GM12872 (cell line): ENCODE results near the gene SRBD1.

Experiments used
- TF ChIP-seq, protein P1 (sequence below): IDR thresholded peaks from 3 replicates; pipeline ENCODE4 v1.5.1; 2011; ENCODE audit warnings: low read depth, mild to moderate bottlenecking, low read length, moderate library complexity; ENCODE audit not compliant: insufficient read depth

Gene SRBD1, protein sequence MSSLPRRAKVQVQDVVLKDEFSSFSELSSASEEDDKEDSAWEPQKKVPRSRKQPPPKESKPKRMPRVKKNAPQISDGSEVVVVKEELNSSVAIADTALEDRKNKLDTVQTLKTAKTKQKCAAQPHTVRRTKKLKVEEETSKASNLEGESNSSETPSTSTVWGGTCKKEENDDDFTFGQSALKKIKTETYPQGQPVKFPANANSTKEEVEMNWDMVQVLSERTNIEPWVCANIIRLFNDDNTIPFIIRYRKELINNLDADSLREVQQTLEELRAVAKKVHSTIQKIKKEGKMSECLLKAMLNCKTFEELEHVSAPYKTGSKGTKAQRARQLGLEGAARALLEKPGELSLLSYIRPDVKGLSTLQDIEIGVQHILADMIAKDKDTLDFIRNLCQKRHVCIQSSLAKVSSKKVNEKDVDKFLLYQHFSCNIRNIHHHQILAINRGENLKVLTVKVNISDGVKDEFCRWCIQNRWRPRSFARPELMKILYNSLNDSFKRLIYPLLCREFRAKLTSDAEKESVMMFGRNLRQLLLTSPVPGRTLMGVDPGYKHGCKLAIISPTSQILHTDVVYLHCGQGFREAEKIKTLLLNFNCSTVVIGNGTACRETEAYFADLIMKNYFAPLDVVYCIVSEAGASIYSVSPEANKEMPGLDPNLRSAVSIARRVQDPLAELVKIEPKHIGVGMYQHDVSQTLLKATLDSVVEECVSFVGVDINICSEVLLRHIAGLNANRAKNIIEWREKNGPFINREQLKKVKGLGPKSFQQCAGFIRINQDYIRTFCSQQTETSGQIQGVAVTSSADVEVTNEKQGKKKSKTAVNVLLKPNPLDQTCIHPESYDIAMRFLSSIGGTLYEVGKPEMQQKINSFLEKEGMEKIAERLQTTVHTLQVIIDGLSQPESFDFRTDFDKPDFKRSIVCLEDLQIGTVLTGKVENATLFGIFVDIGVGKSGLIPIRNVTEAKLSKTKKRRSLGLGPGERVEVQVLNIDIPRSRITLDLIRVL

DNA sequence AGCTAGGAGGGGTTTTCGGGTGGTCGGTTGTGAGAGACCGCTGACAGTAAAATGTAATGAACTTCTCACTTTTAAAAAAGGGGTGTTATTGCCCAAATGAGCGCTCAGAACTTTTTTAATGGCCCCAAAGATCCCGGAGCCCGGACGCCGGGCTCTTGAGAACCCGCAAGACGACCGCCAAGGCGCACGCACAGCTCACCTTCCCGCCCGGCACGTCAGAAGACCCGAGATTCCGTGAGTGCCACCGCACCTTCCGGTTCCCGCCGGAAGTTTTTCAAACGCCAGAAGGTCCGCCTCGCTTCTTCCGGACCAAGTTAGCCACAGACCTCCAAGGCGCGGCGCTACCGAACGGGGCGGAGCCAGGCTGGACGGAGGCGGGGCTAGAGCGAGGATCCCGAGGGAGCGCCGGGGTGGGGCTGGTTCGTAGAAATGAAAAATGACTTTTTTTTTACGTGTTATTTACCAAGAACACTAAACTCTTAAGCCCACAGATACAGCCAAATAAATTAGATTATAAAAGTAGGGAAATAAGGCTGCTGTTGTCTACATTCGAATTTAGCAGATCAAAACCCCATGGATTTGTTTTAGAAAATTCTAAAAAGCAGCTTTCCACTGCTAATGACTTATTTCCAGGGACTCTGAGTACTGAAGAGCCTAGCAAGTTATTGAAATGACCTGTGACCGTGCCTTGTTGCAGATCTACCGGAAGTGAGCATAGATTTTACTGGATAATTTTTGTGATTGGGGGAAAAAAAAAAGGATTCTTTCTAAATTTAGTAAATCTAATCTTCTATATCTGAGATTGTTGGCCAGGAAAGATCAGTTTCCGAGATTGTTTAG is at the start of gene SRBD1:
Gene SRBD1, minus strand, starts transcription at position 248 of the 840 bp plus-strand sequence. CDS start 5,826 bp downstream, outside the sequence.
- TF ChIP-seq, protein P1, sequence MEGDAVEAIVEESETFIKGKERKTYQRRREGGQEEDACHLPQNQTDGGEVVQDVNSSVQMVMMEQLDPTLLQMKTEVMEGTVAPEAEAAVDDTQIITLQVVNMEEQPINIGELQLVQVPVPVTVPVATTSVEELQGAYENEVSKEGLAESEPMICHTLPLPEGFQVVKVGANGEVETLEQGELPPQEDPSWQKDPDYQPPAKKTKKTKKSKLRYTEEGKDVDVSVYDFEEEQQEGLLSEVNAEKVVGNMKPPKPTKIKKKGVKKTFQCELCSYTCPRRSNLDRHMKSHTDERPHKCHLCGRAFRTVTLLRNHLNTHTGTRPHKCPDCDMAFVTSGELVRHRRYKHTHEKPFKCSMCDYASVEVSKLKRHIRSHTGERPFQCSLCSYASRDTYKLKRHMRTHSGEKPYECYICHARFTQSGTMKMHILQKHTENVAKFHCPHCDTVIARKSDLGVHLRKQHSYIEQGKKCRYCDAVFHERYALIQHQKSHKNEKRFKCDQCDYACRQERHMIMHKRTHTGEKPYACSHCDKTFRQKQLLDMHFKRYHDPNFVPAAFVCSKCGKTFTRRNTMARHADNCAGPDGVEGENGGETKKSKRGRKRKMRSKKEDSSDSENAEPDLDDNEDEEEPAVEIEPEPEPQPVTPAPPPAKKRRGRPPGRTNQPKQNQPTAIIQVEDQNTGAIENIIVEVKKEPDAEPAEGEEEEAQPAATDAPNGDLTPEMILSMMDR: no peak

DNA sequence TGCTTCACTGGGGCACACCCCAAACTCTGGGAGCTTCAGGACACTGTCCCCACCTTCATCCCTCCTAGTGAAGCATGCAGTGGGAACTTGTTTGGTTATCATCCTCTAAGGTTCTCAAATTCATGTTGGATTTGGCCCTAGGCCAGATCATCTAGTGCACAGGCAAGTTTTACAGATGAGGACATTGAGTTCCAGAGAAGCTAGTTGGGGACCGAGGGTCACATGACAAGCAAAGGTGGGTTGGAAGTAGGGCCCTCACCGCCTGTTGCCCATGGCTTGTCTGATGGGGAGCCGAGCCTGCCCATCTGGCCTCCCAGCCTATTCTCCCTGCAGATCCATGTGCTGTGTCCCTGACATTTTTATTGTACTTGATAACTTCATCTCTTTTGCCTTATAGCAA is 43.2 kb upstream of the SRBD1 start:
- TF ChIP-seq, protein P1: no peak

DNA sequence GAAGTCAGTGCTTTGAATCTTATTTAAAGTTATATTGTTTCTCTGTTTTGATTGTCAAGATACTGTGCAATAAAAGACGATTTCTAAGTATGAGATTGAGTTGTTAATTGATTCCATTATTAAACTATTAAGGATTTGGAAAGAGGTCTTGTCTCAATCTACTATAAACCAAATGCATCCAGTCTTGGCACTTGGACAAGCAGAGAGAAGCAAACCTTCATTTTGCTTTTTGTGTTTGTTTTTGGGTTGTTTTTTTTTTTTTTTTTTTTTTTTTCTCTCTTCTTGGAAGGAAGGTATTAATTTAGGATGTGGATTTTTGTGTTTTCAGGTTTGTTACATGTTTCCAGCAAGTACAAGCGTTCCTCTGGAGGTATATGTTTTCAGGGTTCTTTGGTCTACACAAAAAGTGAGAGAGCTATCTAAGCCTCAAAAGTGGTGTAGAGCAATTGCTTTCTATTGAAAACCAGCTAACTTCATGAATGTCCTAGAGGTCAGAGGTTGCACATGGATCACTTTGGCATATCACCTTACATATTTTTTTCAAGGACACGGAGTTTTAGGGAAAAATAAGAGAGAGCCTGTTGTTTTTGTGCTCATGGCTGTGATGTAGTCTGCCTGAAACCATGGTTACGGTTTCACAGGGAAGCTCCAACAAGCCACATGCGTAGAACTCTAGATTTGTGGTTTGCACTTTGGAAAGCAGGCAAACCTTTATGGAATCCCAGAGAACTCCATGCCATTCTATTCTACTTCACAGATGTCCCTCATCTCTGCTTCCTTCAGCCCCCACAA is 42.3 kb upstream of the SRBD1 start:
- TF ChIP-seq, protein P1: no peak

DNA sequence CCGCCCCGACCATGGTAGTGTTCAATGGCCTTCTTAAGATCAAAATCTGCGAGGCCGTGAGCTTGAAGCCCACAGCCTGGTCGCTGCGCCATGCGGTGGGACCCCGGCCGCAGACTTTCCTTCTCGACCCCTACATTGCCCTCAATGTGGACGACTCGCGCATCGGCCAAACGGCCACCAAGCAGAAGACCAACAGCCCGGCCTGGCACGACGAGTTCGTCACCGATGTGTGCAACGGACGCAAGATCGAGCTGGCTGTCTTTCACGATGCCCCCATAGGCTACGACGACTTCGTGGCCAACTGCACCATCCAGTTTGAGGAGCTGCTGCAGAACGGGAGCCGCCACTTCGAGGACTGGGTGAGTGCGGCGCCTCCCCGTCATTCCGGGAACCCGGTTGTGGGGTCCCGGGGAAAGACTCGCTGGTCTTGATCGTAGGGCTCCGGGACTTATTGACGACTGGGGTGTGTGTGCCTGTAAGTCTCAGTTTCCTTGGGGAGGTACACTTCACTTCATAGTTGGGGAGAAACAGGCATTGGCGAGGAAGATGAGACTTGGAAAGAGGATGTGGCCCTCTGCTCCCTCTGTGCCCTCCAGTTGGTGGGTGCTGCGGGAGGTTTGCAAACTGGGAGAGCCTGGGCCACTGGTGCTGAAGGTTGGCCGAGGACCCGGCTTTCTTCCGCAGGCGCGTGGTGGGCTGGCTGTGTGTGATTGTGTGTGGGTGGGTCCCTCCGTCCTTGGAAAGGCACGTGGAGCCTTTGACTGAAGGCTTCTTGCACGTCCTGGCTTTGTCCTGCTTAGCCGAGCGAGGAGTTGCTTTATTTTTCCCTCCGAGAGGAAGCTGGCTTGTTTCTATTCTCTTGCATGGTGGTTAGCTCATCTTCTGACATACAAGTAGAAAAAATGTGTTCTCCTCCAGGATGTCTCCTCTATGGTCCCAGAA is 41.3 kb upstream of the SRBD1 start:
- TF ChIP-seq, protein P1: no peak

DNA sequence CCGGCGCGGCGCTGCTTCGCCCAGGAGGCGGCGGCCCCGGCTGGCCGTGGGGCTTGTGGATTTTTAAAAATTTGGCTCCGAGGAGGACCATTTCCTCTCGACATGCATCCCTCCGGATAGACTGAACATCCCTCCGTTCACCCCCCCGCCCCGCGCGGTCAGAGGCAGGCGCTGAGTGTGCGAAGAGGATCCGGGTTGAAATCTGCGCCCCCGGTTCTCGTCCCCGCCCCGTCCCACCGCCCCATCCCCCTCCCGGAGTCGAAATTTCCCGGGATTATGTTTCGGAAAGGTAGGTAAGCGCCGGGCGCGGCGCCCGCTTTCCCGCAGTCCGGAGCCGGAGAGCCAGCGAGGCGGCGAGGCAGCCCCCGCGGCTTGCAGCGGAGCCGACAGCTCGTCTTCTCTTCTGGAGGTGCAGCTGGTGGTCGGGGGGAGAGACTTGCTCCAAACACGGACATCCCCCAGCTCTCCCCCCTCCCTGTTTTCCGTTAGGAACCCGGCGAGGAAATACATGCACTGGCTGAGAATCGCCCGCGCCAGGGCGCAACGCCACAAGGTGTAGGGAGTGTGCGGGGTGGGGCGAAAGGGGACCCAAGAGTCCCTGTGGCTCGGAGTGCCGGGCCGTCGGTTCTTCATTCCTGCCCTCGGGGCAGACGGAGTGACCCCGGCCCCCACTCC is 40.5 kb upstream of the SRBD1 start, which contains the start of gene PRKCE:
Gene PRKCE, plus strand, starts transcription at position 261 of the 675 bp plus-strand sequence.
- TF ChIP-seq, protein P1: no peak
